Choroid plexus epithelial cell (primary cell): ENCODE measurements around the gene KIF23.

Experiments used
- DNase-seq: peaks from one replicate; pipeline ENCODE4 v3.0.0-alpha.2; 2010; ENCODE audit warnings: low read depth
- H3K4me3 ChIP-seq: 2 replicates; pipeline ENCODE4 v1.5.1; 2011; ENCODE audit warnings: low read depth, mild to moderate bottlenecking, control low read depth, low read length, moderate library complexity
- CTCF ChIP-seq: conservative IDR thresholded peaks from 2 replicates; pipeline ENCODE4 v1.5.1; 2011; ENCODE audit warnings: low read depth, mild to moderate bottlenecking, control low read depth, inconsistent platforms, low read length, moderate library complexity

The KIF23 gene

GRCh38 chr15:69489073-69489571 is 75.0 kb downstream of the KIF23 start:
- TF ChIP-seq CTCF = no peak
- H3K4me3 ChIP-seq = no peak overlapping the region
- peak; percentile 47 for DNase-seq

GRCh38 chr15:69490356-69491037 is 76.3 kb downstream of the KIF23 start:
- no peak for DNase-seq
- no peak for TF ChIP-seq CTCF
- H3K4me3 ChIP-seq = no peak overlapping the region

- no peak for TF ChIP-seq CTCF
- no peak for DNase-seq
- H3K4me3 ChIP-seq = no peak overlapping the region
Observed at GRCh38 chr15:69491038-69491505, 76.9 kb downstream of the KIF23 start.

- no peak for TF ChIP-seq CTCF
- no peak for DNase-seq
- no peak overlapping the region for H3K4me3 ChIP-seq
Observed at GRCh38 chr15:69493406-69493805, 79.3 kb downstream of the KIF23 start.

- TF ChIP-seq CTCF = no peak
- no peak overlapping the region for H3K4me3 ChIP-seq
- DNase-seq = no peak
Observed at GRCh38 chr15:69496001-69496400, 81.9 kb downstream of the KIF23 start.

- DNase-seq = no peak
- no peak for TF ChIP-seq CTCF
Observed at GRCh38 chr15:69497076-69497475, 82.9 kb downstream of the KIF23 start.

GRCh38 chr15:69497667-69498066 is 83.5 kb downstream of the KIF23 start:
- DNase-seq = no peak
- no peak overlapping the region for H3K4me3 ChIP-seq
- TF ChIP-seq CTCF = no peak

More at GRCh38 chr15:69497076-69497475, 82.9 kb downstream of the KIF23 start:
- H3K4me3 ChIP-seq = no peak overlapping the region
